Muscle of back (tissue), 11 donors: ENCODE measurements around the gene G6PC3. TPM values are rescaled to one million over a fixed set of nuclear protein-coding genes. Genes with fewer than 3 reads are reported as not detected.
A peak's percentile ranks its signal among the peaks of the same experiment; 100 is the strongest.
"Not testable (repeated sequence)": the region's sequence is repeated elsewhere in the genome, so short reads cannot be mapped to it uniquely, and the experiment has no call there.

Experiments
- DNase-seq, 3 donors: peaks; one replicate each; pipeline versions ENCODE4 v3.0.0 to v3.0.0-alpha.2; 2013
- polyA plus RNA-seq, 10 donors: library from polyadenylated mRNA; unstranded; fragments of 120-200 nt; gene quantifications; one replicate each; pipeline ENCODE4 v1.2.1, GENCODE V29; 2013; ENCODE audit not compliant: insufficient read length in 10 of 10

The G6PC3 gene
- polyA plus RNA-seq, 10 donors, result 27.1 to 41.4 (median 34.7) TPM

DNA sequence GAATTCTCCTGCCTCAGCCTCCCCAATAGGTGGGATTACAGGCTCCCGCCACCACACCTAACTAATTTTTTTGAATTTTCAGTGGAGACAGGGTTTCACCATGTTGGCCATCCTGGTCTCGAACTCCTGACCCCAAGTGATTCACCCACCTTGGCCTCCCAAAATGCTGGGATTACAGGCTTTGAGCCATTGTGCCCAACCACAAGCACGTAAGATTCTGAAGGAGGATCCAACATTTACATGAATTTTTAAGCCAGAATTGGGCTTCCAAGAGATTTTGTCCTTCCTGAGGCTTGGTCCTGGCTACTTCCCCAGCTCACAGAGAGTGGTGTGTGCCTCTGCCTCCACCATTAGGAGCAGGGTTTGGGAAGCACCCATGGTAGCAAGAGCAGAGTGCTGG lies 11.1 kb downstream of the G6PC3 start:
- DNase-seq, result no peak

DNA sequence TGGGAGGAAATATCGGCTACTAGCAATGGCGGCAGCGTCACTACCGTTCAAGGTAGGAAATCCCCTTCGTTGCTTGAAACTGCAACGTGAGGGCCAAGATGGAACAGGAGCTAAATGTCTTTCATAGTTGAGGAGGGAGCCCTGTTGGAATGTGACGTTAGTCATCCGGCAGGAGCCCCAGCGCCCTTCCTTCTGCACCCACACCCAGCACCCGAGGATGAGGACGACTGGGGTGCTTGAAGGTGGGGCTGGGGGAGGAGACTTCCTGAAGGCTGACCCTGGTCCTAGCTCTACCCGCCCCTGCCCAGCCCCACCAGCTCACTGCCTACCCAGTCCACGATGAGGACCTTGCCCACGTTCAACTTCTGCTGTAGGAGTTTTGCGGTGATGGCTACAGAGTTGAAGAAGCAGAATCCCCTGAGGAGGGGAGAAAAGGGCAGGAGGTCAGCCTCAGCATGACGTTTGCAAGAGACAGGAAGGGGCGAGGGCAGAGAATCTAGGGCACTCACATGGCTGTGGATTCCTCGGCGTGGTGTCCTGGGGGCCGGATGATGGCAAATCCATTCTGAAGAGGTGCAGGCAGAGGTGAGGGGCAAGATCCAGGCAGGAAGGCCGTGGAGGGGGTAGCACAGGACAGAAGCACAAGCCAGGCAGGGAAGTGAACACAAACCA lies 11.9 kb downstream of the G6PC3 start:
- DNase-seq, result no peak

DNA sequence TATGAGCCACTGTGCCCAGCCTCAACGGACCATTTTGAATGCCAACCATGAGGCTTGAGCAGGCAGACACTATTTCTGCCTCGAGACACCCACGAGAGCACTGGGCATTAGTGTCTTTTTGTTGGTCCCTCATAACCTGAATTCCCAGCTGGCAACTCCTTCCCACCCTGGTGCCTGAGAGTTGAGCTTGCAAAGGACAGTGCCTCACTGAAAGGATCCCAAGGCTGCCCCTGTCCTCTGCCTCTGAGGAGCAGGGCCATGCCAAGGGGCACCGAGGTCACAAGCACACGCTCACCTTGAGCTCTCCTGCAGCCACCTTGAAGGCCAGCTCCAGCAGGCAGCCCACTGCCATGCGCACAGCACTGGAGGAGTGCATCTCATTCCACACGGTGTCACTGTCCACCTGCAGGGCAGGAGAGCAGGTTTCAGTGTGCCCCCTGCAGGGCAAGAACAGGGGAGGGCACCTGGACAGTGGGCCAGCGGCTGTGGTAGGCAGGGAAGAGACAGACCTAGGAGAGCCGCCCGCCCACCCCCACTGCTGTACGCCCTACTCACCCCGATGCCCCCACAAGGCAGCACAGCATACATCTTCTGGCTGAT lies 12.8 kb downstream of the G6PC3 start:
- DNase-seq, result no peak

DNA sequence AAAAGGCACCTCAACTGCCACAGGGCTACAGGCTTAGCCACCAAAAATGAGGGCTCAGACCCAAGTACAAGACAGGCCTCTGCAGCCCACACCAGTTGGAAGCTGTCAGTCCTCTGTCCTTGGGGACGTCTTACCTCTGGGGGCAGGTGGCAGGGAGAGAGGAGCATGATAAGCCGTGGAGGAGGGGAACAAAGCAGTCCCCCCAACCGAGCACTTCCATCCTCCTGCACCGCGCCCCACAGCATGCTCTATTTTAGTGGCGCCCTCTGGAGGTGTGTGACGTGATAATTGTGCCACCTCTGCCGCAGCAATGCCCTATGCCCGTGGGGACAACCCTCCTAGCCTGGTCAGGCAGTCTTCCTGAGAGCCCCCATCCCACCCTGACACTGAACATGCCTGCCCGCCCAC lies 13.6 kb downstream of the G6PC3 start:
- DNase-seq, result no peak

- DNase-seq, result no peak
Observed at GRCh38 chr17:44084921-44085320, 14.4 kb downstream of the G6PC3 start.

DNA sequence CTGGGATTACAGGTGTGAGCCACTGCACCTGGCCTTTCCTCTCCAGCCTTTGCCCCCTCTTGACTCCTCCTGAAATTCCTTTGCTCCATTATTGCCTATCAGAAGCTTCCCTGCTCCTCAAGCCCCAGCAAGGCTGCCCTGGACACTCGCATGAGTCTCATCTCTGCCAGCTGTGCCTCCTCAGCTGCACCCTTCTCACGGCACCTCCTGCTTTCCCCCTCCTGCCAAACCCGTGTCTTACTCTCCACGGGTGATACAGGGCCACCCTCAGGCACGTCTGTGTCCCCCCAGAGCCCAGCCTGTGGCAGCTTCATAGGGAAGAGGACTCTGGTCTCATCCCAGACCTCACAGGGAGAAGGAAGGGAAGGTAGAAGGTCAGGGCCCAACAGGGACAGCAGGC lies 15.4 kb downstream of the G6PC3 start:
- no peak for DNase-seq

DNA sequence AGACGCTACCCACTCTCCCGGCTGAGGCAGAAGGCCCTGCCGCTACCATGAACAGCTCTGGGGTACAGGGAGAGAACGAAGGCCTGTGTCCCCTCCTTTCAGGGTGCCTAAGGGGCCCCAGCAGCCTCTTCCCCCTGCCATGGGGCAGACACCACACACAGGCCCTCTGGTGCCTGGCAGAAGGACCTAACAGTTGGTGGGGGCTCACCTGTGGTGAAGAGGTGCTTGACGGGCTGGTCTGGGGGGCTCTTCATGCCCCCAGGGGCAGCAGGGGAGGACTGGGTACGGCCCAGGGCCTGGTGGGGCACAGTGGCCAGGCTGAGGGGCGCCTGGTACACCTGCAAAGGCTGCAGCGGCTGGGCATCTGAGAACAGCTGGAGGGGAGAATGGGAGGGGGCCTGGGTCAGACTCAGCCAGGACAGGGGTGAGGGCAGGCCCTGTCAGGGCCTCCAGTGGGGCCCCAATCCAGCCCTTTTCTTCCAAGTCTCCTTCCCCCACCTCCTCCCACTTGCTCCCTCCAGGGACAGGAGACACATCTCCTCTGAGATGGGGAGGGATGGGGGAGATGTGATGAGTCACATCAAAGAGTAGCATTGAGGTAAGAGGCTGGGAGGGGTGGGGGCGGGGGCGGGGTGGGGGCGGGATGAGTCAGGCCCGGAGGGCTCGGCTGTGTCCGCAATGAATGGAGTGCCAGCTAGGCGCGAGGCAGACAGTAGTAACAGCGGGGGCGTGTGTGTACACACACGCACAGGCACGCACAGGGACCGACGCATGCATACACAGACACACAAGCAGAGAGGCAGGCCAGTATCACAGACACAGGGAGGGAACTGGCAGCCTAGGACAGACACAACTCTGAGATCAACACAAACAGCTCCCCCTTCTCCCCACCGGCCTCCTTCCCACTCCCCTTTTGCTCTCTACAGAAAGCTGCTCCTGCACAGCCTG lies 16.1 kb downstream of the G6PC3 start:
- DNase-seq, result peak in 2 of 3 donors; percentile 56 to 91

DNA sequence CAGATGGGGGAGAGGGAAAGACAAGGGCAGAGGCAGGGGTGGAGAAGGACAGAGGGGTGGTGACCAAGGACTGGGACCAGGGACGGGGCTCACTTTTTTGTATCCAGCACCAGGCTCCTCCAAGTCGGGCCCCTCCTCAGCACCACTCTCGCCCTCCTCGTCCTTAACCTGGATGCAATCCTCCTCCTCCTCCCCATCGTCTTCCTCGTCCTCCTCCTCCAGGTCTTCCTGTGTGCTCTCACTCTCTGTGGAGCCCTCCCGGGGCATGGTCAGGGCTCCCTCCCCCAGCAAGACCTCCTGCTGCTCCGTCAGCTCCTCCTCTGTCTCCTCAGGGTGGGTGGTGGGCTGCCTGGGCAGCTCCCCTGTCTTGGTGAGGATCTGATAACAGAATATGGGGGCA lies 16.8 kb downstream of the G6PC3 start:
- DNase-seq, result no peak

DNA sequence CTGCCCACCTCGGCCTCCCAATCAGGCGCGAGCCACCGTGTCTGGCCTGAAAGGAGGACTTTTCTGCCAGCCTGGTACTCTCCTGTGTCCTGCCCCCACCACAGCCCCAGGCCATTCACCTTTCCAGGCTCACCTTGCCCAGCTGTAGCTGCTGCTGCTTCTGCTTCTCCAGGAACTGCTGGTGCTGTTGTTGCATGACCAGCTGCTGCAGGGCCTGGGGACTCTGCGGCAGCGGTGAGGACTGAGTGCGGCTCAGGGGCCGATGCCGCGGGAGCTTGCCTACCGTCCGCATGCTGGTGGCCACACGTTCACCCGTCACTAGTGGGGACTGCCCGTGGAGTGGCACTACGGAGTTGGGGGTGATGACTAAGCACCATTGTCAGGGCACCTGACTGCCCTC lies 17.7 kb downstream of the G6PC3 start:
- no peak for DNase-seq

GRCh38 chr17:44091200-44091997 lies 20.9 kb downstream of the G6PC3 start:
- DNase-seq, result no peak

- DNase-seq, result no peak
Observed at GRCh38 chr17:44092051-44092450, 21.5 kb downstream of the G6PC3 start.

DNA sequence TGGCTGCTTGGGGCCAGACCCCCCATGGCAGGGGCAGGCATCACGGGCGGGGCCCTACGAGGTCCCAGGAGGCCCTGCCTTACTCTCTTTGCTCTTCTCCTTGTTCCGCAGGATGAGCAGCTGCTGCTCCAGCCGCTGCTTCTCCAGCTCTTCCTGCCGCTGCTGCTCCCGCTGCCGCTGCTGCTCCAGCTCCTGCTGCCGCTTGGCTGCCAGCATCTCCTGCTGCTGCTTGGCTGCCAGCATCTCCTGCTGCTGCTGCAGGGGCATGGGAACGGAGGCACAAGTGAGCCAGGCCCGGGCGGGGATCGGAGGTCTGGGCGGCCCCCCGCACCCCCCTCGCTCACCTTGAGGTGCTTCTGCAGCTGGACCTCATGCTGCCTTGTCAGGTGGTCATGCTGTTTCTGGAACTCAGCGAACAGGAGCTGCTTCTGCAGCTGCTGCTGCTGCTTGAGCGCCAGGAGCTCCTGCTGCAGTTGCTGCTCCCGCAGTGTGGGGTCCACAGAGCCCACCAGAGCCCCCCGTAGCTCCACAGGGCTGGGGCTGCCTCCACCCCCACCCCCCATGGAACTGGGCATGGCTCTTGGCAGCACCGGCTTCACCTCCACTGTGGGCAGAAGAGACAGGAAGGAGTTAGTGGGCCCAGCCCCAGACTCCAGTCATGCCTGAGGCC lies 22.8 kb downstream of the G6PC3 start:
- no peak for DNase-seq

DNA sequence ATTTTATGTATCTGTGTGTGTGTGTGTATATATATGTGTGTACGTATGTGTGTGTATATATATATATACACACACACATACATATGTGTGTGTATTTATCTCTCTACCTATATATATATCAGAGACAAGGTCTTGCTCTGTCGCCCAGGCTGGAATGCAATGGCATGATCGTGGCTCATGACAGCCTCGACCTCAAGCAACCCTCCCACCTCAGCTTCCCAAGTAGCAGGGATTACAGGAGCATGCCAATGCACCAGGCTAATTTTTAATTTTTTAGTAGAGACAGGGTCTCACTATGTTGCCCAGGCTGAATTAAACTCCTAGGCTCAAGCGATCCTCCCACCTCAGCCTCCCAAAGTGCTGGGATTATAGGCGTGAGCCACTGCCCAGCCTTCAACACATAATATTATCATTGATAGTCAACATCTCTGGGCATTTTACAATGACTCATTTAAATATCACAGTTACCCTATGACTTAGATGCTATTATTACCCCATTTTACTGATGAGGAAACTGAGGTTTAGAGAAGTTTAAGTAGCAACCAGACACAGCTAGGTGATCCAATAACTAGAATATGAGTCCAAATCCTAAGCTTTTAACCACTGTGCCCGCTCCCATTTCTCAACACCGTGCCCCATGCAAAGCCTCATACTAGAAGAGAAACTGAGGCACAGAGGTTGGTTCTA lies 24.3 kb downstream of the G6PC3 start:
- no peak for DNase-seq

DNA sequence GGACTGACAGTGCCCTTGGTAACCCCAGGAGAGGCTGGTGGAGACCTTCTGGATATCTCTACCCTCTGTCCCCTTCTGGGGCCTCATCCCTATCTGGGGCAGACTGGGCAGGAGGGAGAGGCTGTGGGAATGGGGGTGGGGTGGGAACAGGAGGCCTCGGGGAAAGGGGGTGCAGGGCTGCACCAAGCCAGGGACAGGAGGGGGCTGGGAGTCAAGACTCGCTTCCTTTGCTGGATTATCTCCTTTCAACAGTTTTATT lies 24.8 kb downstream of the G6PC3 start:
- no peak for DNase-seq

DNA sequence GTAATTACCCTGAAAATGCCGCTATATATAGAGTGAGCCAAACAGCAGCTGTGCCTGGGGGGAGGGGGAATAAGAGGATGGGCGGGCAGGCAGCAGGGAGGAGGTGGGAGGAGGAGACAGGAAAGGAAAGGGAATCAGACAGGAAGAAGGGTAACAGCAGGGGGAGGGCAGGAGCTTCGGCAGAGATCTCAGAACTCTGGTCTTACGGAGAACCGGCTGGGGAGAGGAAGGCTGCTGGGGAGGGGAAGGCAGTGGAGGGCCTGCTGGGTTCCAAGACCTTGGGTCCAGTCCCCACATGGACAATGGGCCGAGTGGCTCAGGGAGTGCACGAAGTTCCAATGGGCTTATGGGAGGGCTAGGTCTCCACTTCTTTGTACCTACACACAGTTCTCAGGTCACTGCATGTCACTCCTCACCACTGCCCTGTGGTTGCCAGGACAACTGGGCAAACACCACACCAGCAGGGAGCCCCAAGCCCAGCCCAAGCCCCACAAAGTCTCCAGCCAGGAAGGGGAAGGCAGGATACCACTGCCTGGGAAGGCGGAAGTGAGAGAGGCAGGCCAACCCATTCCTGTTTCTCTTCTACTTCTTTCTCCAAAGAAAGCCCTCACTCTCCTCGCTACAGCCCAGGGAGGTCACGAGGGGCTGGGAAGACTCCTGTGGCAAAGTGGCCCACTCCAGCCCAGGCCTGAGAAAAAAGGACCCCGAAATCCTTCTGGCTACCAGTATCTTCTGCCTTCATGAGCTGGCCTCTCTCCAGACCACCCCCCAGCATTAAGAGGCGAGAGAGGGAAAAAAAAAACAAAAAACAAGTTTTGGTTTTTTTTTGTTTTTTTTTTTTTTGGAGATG lies 25.3 kb downstream of the G6PC3 start:
- peak; percentile 88 to 95 (median 93) for DNase-seq

GRCh38 chr17:44097110-44097958 lies 26.8 kb downstream of the G6PC3 start:
- no peak for DNase-seq

- not testable (repeated sequence) for DNase-seq
Observed at GRCh38 chr17:44101858-44102257, 31.3 kb downstream of the G6PC3 start.

DNA sequence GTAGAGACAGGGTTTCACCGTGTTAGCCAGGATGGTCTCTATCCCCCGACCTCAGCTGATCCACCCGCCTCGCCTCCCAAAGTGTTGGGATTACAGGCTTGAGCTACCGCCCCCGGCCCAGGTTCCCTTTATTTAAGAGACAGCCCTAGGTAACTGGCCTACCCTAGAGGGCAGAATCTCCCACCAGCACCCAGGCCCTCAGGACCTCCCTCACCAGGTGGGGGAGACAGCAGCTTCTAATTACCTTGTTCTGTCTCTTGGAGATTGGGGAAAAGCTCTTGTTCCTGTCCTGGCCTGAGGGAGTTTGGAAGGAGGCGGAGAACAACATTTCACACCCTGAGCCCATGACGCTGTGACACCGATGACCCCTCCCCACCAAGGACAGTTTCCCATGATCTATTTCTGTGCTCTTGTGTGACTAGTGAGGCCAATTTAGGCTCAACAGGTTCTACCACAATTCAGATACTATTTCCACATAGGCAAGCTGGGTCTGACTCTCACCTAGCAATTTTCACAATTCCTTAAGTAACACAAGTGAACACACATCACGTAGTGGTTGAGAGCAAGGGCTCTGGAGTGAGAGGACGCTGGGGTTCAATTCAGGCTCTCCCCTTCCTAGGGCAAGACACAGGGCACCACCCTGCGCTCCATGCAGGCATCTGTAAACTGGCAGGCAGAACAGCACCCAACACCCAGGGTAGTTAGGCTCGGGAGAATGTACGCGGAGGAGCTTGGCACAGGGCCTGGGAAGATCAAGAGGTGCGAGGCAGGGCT lies 32.5 kb downstream of the G6PC3 start:
- DNase-seq, result no peak
